ENCODE data around the gene ADRM1.

Gene ADRM1

DNA sequence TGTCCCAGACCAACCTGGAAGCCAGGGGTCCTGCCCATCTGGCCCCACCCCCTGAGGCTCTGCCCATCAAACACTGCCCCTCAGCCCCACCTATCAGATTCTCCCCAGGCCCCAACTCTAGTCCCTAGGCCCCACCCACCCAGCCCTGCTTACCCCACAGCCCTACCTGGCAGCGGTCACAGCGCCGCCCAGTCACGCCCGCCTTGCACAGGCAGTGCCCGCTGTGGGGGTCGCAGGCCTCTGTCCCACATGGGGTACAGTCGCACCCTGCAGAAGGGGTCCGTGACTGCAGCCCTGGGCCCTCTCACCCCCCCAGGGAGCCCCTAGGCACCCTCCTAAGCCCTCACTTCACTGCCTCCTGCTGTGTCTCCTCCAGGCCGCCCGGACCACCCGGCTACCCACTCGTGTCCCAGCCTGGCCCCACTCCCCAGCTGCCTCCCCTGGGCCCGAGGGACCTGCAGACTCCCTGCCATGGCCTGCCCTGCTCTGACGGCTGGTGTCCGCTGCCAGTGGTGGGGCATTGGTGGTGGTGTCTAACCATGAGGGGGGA is 19.8 kb downstream of the ADRM1 start:
- Histone ChIP-seq H3K79me2 (no peaks in the 10 kb centered on the region), H3K4me2 (ENCODE audit: low read length) (no peak overlapping the region), H2AFZ (no peak overlapping the region), H3K36me3 (ENCODE audit: control insufficient read depth, insufficient read depth, low read length) (no peaks in the 10 kb centered on the region), H3K27me3 (ENCODE audit: control insufficient read depth, insufficient read depth, low read length) (no peaks in the 10 kb centered on the region), H3K4me1 (no peaks in the 10 kb centered on the region), H3K4me3 (ENCODE audit: low read depth, low read length) (no peak overlapping the region), H3K9ac (no peak overlapping the region), H3K27ac (no peak overlapping the region), H3K9me3 (ENCODE audit: control insufficient read depth, low read length) (no peaks in the 10 kb centered on the region)
- TF ChIP-seq, protein P1, sequence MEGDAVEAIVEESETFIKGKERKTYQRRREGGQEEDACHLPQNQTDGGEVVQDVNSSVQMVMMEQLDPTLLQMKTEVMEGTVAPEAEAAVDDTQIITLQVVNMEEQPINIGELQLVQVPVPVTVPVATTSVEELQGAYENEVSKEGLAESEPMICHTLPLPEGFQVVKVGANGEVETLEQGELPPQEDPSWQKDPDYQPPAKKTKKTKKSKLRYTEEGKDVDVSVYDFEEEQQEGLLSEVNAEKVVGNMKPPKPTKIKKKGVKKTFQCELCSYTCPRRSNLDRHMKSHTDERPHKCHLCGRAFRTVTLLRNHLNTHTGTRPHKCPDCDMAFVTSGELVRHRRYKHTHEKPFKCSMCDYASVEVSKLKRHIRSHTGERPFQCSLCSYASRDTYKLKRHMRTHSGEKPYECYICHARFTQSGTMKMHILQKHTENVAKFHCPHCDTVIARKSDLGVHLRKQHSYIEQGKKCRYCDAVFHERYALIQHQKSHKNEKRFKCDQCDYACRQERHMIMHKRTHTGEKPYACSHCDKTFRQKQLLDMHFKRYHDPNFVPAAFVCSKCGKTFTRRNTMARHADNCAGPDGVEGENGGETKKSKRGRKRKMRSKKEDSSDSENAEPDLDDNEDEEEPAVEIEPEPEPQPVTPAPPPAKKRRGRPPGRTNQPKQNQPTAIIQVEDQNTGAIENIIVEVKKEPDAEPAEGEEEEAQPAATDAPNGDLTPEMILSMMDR (IDR thresholded peaks at IDR 0.05): no peak

DNA sequence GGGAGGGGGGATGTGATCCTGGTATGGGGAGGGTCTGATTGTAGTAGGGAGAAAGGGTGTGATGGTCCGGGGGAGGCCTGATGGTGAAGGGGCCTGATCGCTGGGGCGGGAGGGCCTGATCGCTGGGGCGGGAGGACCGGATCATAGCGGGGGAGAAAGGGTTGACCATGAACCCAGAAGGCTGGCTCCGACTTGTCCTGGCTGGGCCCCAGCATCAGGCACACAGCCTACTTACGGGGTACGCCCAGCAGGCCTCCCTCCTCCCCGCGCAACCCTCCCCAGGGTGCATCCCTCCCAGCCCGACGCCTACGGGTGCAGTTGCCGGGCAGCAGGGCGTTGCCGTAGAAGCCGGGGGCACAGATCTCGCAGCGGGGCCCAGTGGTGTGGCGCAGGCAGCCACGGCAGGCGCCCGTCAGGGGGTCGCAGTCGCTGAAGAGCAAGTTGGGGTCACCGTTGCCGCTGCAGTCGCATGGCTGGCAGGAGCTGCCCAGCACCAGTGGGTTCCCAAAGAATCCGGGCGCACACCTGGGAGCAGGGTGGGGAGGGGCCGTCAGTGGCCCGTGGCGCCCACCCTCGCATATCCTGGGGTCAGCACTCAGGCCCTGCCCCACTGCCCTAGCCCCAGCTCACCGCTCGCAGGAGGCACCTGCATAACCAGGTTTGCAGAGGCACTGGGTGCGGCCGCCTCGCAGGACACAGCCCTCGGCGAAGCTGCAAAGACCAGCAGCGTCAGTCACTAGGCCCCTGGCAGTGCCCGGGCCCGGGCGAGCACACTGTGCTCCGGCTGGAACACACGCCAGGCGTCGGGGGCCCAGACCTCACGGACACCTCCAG is 20.6 kb downstream of the ADRM1 start:
- Histone ChIP-seq H3K4me1 (no peaks in the 10 kb centered on the region), H3K36me3 (ENCODE audit: control insufficient read depth, insufficient read depth, low read length) (no peaks in the 10 kb centered on the region), H3K9me3 (ENCODE audit: control insufficient read depth, low read length) (no peaks in the 10 kb centered on the region), H3K79me2 (no peaks in the 10 kb centered on the region), H3K4me2 (ENCODE audit: low read length) (no peak overlapping the region), H2AFZ (no peak overlapping the region), H3K9ac (no peak overlapping the region), H3K27ac (no peak overlapping the region), H3K27me3 (ENCODE audit: control insufficient read depth, insufficient read depth, low read length) (no peaks in the 10 kb centered on the region), H3K4me3 (ENCODE audit: low read depth, low read length) (no peak overlapping the region)
- TF ChIP-seq, protein P1 (IDR thresholded peaks at IDR 0.05): no peak

DNA sequence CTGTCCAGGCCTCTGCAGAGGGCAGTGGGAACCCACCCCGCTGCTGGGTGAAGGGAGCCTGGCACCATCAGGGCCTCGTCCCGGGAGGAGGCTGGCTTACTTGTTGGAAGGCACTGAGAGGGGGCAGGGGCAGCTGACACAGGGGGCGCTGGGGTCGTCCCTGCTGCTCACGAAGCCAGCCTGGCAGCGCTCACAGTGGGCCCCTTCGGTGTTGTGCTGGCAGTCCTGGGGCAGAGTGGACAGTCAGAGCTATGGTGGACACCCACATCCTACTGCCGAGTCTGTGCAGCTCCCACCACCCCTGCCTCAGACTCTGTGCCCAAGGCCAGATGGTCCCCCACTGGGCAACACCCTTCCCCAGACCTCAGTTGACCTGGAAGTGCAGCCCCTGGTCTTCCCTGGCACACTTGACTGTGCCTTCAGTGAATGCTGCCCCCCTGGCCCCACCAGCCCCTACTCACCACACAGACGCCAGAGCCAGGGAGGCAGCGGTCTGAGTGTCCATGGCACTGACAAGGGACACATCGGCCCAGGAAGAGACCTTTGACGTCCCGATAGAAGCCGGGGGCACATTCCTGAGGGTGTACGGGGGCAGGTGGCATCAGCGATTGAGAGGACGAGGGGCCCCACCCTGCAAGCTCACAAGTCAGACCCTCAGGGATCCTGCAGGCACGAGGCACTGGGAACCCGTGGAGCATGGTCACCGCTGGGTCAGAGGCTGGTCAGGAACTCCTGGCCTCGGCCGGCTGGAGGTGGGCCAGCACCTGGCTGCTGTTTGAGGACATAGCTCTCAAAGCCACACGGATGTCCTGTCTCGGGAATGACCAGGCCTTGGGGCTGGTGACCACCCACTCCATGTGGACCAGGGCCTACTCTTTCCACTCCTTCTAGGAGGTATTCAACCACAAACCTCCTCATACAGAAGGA is 21.4 kb downstream of the ADRM1 start:
- Histone ChIP-seq H3K27ac (no peak overlapping the region), H3K36me3 (ENCODE audit: control insufficient read depth, insufficient read depth, low read length) (no peaks in the 10 kb centered on the region), H3K9ac (no peak overlapping the region), H3K4me2 (ENCODE audit: low read length) (no peak overlapping the region), H3K4me1 (no peaks in the 10 kb centered on the region), H3K4me3 (ENCODE audit: low read depth, low read length) (no peak overlapping the region), H3K79me2 (no peaks in the 10 kb centered on the region), H3K27me3 (ENCODE audit: control insufficient read depth, insufficient read depth, low read length) (no peaks in the 10 kb centered on the region), H3K9me3 (ENCODE audit: control insufficient read depth, low read length) (no peaks in the 10 kb centered on the region), H2AFZ (no peak overlapping the region)
- TF ChIP-seq, protein P1 (IDR thresholded peaks at IDR 0.05): no peak

DNA sequence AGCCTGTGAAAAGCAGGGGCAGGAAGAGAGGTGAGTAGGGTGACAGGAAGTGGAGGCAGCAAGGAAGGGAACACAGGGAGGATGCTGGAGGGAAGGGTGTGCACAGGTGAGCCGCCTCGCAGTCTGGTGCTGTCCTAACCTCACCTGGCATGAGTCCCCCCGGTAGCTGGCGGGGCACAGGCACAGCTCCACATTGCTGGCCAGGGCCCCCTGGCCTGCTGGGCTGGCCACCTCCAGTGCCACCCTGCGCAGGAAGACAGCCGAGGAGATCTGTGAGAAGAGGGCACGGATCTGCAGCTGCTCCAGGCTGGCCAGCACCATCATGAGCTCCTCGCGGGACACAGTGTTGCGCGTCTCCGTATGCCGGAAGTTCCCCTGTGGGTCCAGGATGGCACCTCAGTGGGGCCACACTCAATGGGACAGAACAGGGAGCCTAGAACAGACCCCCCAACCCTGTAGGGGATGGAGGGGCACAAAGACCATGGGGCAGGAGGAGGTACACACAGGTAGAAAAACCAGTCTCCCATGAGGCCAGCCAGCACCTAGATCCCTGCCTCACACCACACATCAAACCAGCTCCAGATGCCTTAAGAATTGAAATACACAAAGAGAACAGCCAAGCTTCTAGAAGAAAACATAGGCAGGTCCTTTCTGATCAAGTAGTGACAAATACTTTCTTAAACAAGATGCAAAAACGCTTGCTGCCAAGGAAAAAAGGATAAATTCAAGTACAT is 22.5 kb downstream of the ADRM1 start:
- H3K27ac ChIP-seq: no peak overlapping the region
- H3K9ac ChIP-seq: no peak overlapping the region
- H3K4me1 ChIP-seq: no peaks in the 10 kb centered on the region
- H2AFZ ChIP-seq: no peak overlapping the region
- H3K79me2 ChIP-seq: no peaks in the 10 kb centered on the region
- no peak overlapping the region for H3K4me2 ChIP-seq (ENCODE audit: low read length)
- H3K36me3 ChIP-seq (ENCODE audit: control insufficient read depth, insufficient read depth, low read length): no peaks in the 10 kb centered on the region
- H3K4me3 ChIP-seq (ENCODE audit: low read depth, low read length): no peak overlapping the region
- TF ChIP-seq, protein P1 (IDR thresholded peaks at IDR 0.05): no peak
- no peaks in the 10 kb centered on the region for H3K9me3 ChIP-seq (ENCODE audit: control insufficient read depth, low read length)
- no peaks in the 10 kb centered on the region for H3K27me3 ChIP-seq (ENCODE audit: control insufficient read depth, insufficient read depth, low read length)
